Left lobe of liver (tissue), 2 donors: ENCODE results near the gene PCP2. TPM values are rescaled to one million over a fixed set of nuclear protein-coding genes. Genes with fewer than 3 reads are reported as not detected.

ENCODE experiments used
- ATAC-seq: fragments of 200-7000 bp; cut with Tn5 transposase; one replicate; pipeline ENCODE4 v1.9.1; 2020; ENCODE audit warnings: mild to moderate bottlenecking, moderate library complexity
- DNase-seq: peaks from one replicate; pipeline ENCODE4 v3.0.0-alpha.2; 2020; ENCODE audit warnings: low spot score
- total RNA-seq: library from RNA; stranded (reverse); gene quantifications from one replicate; pipeline ENCODE4 v1.2.1, GENCODE V29; 2021
- donor health status: DM: no; HTN: no; CAD: no; lungs with moderate emphysema.
- donor health status: DM: no; HTN: yes; CAD: no.

PCP2 gene
- total RNA-seq, 1 donor from 2014 or later, result 1.7 TPM

- DNase-seq (no peak), ATAC-seq (peak; percentile 53)
These were observed 30.5 kb downstream of the PCP2 start for GRCh38 chr19:7602935-7603497.

GRCh38 chr19:7602240-7602934, 31.1 kb downstream of the PCP2 start:
- ATAC-seq (peak; percentile 7), DNase-seq (no peak)

GRCh38 chr19:7600721-7601120, 32.8 kb downstream of the PCP2 start:
- ATAC-seq (no peak), DNase-seq (no peak)

- ATAC-seq (no peak), DNase-seq (no peak)
These were observed 35.3 kb downstream of the PCP2 start for GRCh38 chr19:7598180-7598579.

GRCh38 chr19:7597689-7598088, 35.8 kb downstream of the PCP2 start:
- peak; percentile 14 for ATAC-seq
- DNase-seq, result no peak

- peak; percentile 70 for ATAC-seq
- DNase-seq, result no peak
These were observed 37.1 kb downstream of the PCP2 start for GRCh38 chr19:7596211-7596937.

- DNase-seq (peak; percentile 65), ATAC-seq (peak; percentile 93)
These were observed 37.9 kb downstream of the PCP2 start, which contains the start of gene CAMSAP3 for GRCh38 chr19:7595466-7596133. Gene CAMSAP3, plus strand, starts transcription at chr19:7595863. Its CDS starts 140 bp downstream, at chr19:7596003.

- ATAC-seq, result no peak
- no peak for DNase-seq
These were observed 43.3 kb downstream of the PCP2 start for GRCh38 chr19:7590256-7590655.

- ATAC-seq, result no peak
- no peak for DNase-seq
These were observed 43.7 kb downstream of the PCP2 start for GRCh38 chr19:7589822-7590221.

GRCh38 chr19:7582446-7582845, 51.1 kb downstream of the PCP2 start:
- peak; percentile 51 for DNase-seq

More at GRCh38 chr19:7582446-7582845, 51.1 kb downstream of the PCP2 start:
- peak; percentile 69 for ATAC-seq

Other genes starting within 250 kb of the PCP2 start
- gene PEX11G, start 144.7 kb downstream of the PCP2 start, total RNA-seq, result 16.5 TPM
- 31.3 TPM for gene ZNF358, start 117.6 kb downstream of the PCP2 start, total RNA-seq
- gene MCOLN1, start 111.1 kb downstream of the PCP2 start, total RNA-seq, result 25.7 TPM
- gene PNPLA6, start 98.0 kb downstream of the PCP2 start, total RNA-seq, result 57.9 TPM
- gene CAMSAP3, start 37.9 kb downstream of the PCP2 start, total RNA-seq, result 40.8 TPM
- 21.2 TPM for gene XAB2, start 4.2 kb downstream of the PCP2 start, total RNA-seq
- 75.6 TPM for gene PET100, start 3.9 kb downstream of the PCP2 start, total RNA-seq
- 48.0 TPM for gene STXBP2, start 3.4 kb upstream of the PCP2 start, total RNA-seq
- gene RETN, start 35.3 kb upstream of the PCP2 start, total RNA-seq, result not detected
- gene MCEMP1, start 43.4 kb upstream of the PCP2 start, total RNA-seq, result 0.18 TPM
- gene TRAPPC5, start 47.1 kb upstream of the PCP2 start, total RNA-seq, result 53.7 TPM
- 0.45 TPM for gene FCER2, start 68.4 kb upstream of the PCP2 start, total RNA-seq
- gene CLEC4G, start 98.4 kb upstream of the PCP2 start, total RNA-seq, result 34.3 TPM
- 1.2 TPM for gene CD209, start 113.8 kb upstream of the PCP2 start, total RNA-seq
- 13.2 TPM for gene CLEC4M, start 129.5 kb upstream of the PCP2 start, total RNA-seq
- 4.8 TPM for gene EVI5L, start 196.5 kb upstream of the PCP2 start, total RNA-seq
- gene PRR36, start 240.7 kb upstream of the PCP2 start, total RNA-seq, result 0.15 TPM